Measurements from ENCODE around the gene NTN4. TPM values are rescaled to one million over a fixed set of nuclear protein-coding genes. Genes with fewer than 3 reads are reported as not detected.

NTN4 gene
- total RNA-seq, 4 donors from 2014 or later = 11.1 to 21.0 (median 16.1) TPM

GRCh38 chr12:95715177-95715576, 75.4 kb downstream of the NTN4 start:
- no peaks in the 10 kb centered on the region for H3K36me3 ChIP-seq
- no peaks in the 10 kb centered on the region for H3K27me3 ChIP-seq
- no peak for TF ChIP-seq POLR2A (IDR thresholded peaks at IDR 0.05)
- no peak for TF ChIP-seq CTCF (IDR thresholded peaks at IDR 0.05)
- H3K9me3 ChIP-seq = no peaks in the 10 kb centered on the region
- intact Hi-C loops (cut with DNase I) = no loop called here
- DNase-seq = no peak
- 95 to 100% methylated on average over 1 of the region's 1 CpG for WGBS, 2 donors
- H3K4me3 ChIP-seq (replicated peaks in 1 of 3) = no peak overlapping the region
- H3K4me1 ChIP-seq = no peaks in the 10 kb centered on the region
- no peak overlapping the region for H3K27ac ChIP-seq

- Histone ChIP-seq H3K36me3 (no peaks in the 10 kb centered on the region), H3K27ac (no peak overlapping the region), H3K27me3 (no peaks in the 10 kb centered on the region), H3K9me3 (no peaks in the 10 kb centered on the region), H3K4me3 (replicated peaks in 1 of 3) (no peak overlapping the region), H3K4me1 (no peaks in the 10 kb centered on the region)
- intact Hi-C loops (cut with DNase I) = no loop called here
- no peak for TF ChIP-seq POLR2A (IDR thresholded peaks at IDR 0.05)
- no peak for TF ChIP-seq CTCF (IDR thresholded peaks at IDR 0.05)
- DNase-seq = no peak
- 93% methylated on average over 3 of the region's 3 CpGs for WGBS, 2 donors
Measured at GRCh38 chr12:95712269-95712668, 78.3 kb downstream of the NTN4 start.

- H3K9me3 ChIP-seq = no peaks in the 10 kb centered on the region
- 93% methylated on average over 8 of the region's 8 CpGs for WGBS, 2 donors
- DNase-seq = no peak
- H3K27me3 ChIP-seq = no peaks in the 10 kb centered on the region
- H3K4me1 ChIP-seq = no peaks in the 10 kb centered on the region
- intact Hi-C loops (cut with DNase I) = no loop called here
- no peak overlapping the region for H3K27ac ChIP-seq
- H3K36me3 ChIP-seq = no peaks in the 10 kb centered on the region
- TF ChIP-seq CTCF (IDR thresholded peaks at IDR 0.05) (no peak), POLR2A (IDR thresholded peaks at IDR 0.05) (no peak)
- no peak overlapping the region for H3K4me3 ChIP-seq (replicated peaks in 1 of 3)
Measured at GRCh38 chr12:95710386-95710785, 80.2 kb downstream of the NTN4 start.

- no peak overlapping the region for H3K4me3 ChIP-seq (replicated peaks in 1 of 3)
- TF ChIP-seq POLR2A (IDR thresholded peaks at IDR 0.05) = no peak
- TF ChIP-seq CTCF (IDR thresholded peaks at IDR 0.05) = no peak
- intact Hi-C loops (cut with DNase I) = no loop called here
- WGBS, 2 donors = 61 to 78% methylated on average over 2 of the region's 2 CpGs
- no peak overlapping the region for H3K27ac ChIP-seq
- no peaks in the 10 kb centered on the region for H3K4me1 ChIP-seq
- H3K36me3 ChIP-seq = no peaks in the 10 kb centered on the region
- no peaks in the 10 kb centered on the region for H3K9me3 ChIP-seq
- H3K27me3 ChIP-seq = no peaks in the 10 kb centered on the region
- no peak for DNase-seq
Measured at GRCh38 chr12:95709152-95709551, 81.4 kb downstream of the NTN4 start.

GRCh38 chr12:95705143-95705542, 85.4 kb downstream of the NTN4 start:
- TF ChIP-seq CTCF (IDR thresholded peaks at IDR 0.05) (no peak), POLR2A (IDR thresholded peaks at IDR 0.05) (no peak)
- WGBS, 2 donors = 77 to 80% methylated on average over 2 of the region's 2 CpGs
- Histone ChIP-seq H3K4me3 (replicated peaks in 1 of 3) (no peak overlapping the region), H3K9me3 (no peaks in the 10 kb centered on the region), H3K4me1 (no peaks in the 10 kb centered on the region), H3K27me3 (no peaks in the 10 kb centered on the region), H3K36me3 (no peaks in the 10 kb centered on the region), H3K27ac (no peak overlapping the region)
- intact Hi-C loops (cut with DNase I) = no loop called here
- no peak for DNase-seq
